Trophoblast cell (in vitro differentiated cells and primary cell): ENCODE results near the gene ACSL6.

Experiments used
- DNase-seq, 2 donors: peaks; one replicate each; pipeline ENCODE4 v3.0.0-alpha.2; 2016
- H2AFZ ChIP-seq: 2 replicates; pipeline ENCODE4 v1.6.1; 2013; ENCODE audit warnings: low read length, moderate library complexity, mild to moderate bottlenecking; ENCODE audit not compliant: insufficient read depth, poor library complexity
- H2AK5ac ChIP-seq: 2 replicates; pipeline ENCODE4 v1.6.1; 2013; ENCODE audit warnings: mild to moderate bottlenecking, low read length
- H2BK120ac ChIP-seq: 2 replicates; pipeline ENCODE4 v1.6.1; 2013; ENCODE audit warnings: low read length, mild to moderate bottlenecking, moderate library complexity; ENCODE audit not compliant: insufficient read depth, poor library complexity
- H2BK12ac ChIP-seq: 2 replicates; pipeline ENCODE4 v1.6.1; 2013; ENCODE audit warnings: mild to moderate bottlenecking, low read length, moderate library complexity
- H2BK5ac ChIP-seq: 2 replicates; pipeline ENCODE4 v1.6.1; 2013; ENCODE audit warnings: low read length, low read depth, moderate library complexity, mild to moderate bottlenecking; ENCODE audit not compliant: poor library complexity
- H3K14ac ChIP-seq: 2 replicates; pipeline ENCODE4 v1.6.1; 2013; ENCODE audit warnings: mild to moderate bottlenecking, low read length
- H3K18ac ChIP-seq: 2 replicates; pipeline ENCODE4 v1.6.1; 2013; ENCODE audit warnings: mild to moderate bottlenecking, low read length
- H3K23ac ChIP-seq: 2 replicates; pipeline ENCODE4 v1.6.1; 2013; ENCODE audit warnings: low read length
- H3K27ac ChIP-seq: 2 replicates; pipeline ENCODE4 v1.5.1; 2013; ENCODE audit warnings: low read depth, mild to moderate bottlenecking, inconsistent platforms, low read length, moderate library complexity
- H3K27me3 ChIP-seq: 2 replicates; pipeline ENCODE4 v1.6.1; 2013; ENCODE audit warnings: inconsistent platforms, mild to moderate bottlenecking, low read length, moderate library complexity; ENCODE audit not compliant: insufficient read depth
- H3K36me3 ChIP-seq, 2 experiments: 1 replicate in 1 of 2; 2 replicates in 1 of 2; pipeline ENCODE4 v1.6.1; 2013; ENCODE audit warnings: low read length in 2 of 2, mild to moderate bottlenecking in 2 of 2, moderate library complexity in 1 of 2; ENCODE audit not compliant: insufficient read depth in 2 of 2, control insufficient read depth in 1 of 2
- H3K4ac ChIP-seq: 2 replicates; pipeline ENCODE4 v1.6.1; 2013; ENCODE audit warnings: low read depth, mild to moderate bottlenecking, low read length, moderate library complexity
- H3K4me1 ChIP-seq, 2 experiments: 1 replicate in 1 of 2; 2 replicates in 1 of 2; pipeline ENCODE4 v1.6.1; 2013; ENCODE audit warnings: low read length in 2 of 2, mild to moderate bottlenecking in 2 of 2, moderate library complexity in 1 of 2; ENCODE audit not compliant: insufficient read depth in 2 of 2, control insufficient read depth in 1 of 2
- H3K4me2 ChIP-seq: 2 replicates; pipeline ENCODE4 v1.6.1; 2013; ENCODE audit warnings: inconsistent platforms, mild to moderate bottlenecking, low read length, moderate library complexity
- H3K4me3 ChIP-seq: 2 replicates; pipeline ENCODE4 v1.5.1; 2013; ENCODE audit warnings: mild to moderate bottlenecking, low read depth, low read length, inconsistent platforms
- H3K79me1 ChIP-seq: one replicate; pipeline ENCODE4 v1.6.1; 2013; ENCODE audit warnings: low read length
- H3K79me2 ChIP-seq: 2 replicates; pipeline ENCODE4 v1.6.1; 2013; ENCODE audit warnings: low read length, mild to moderate bottlenecking; ENCODE audit not compliant: control insufficient read depth, insufficient read depth, poor library complexity
- H3K9ac ChIP-seq: 2 replicates; pipeline ENCODE4 v1.6.1; 2013; ENCODE audit warnings: mild to moderate bottlenecking, low read length
- H3K9me3 ChIP-seq: 2 replicates; pipeline ENCODE4 v1.6.1; 2013; ENCODE audit warnings: low read depth, mild to moderate bottlenecking, control low read depth, inconsistent platforms, low read length; ENCODE audit not compliant: insufficient read depth
- H4K12ac ChIP-seq: 2 replicates; pipeline ENCODE4 v1.6.1; 2013; ENCODE audit warnings: low read depth, mild to moderate bottlenecking, low read length, moderate library complexity
- H4K8ac ChIP-seq: 2 replicates; pipeline ENCODE4 v1.6.1; 2013; ENCODE audit warnings: low read depth, mild to moderate bottlenecking, low read length, moderate library complexity
- H4K91ac ChIP-seq: one replicate; pipeline ENCODE4 v1.6.1; 2013; ENCODE audit warnings: low read depth, mild to moderate bottlenecking, low read length, moderate library complexity
- WGBS: extraction: QIAGEN DNeasy Blood & Tissue Kit; methylation state at CpG from one replicate; pipeline ENCODE4 v1.1.7; 2013; ENCODE audit warnings: missing lambda C conversion rate; ENCODE audit not compliant: insufficient read length, insufficient coverage; ENCODE audit errors: extremely low coverage; 5-methylcytosine and 5-hydroxymethylcytosine counted together

ACSL6 gene

GRCh38 chr5:131945551-131946168 lies 65.8 kb downstream of the ACSL6 start, which contains the start of gene MEIKIN:
MEIKIN (minus strand) TSS chr5:131945663; CDS start chr5:131945505, 158 bp downstream.
- Histone ChIP-seq H4K91ac (no peak within 1 kb of the TSS), H2AFZ (no peak within 1 kb of the TSS), H2BK120ac (no peak within 1 kb of the TSS), H3K79me1 (no peaks in the 10 kb centered on the region), H4K12ac (no peak within 1 kb of the TSS), H3K79me2 (no peaks in the 10 kb centered on the region), H2AK5ac (no peak within 1 kb of the TSS), H2BK5ac (no peak within 1 kb of the TSS), H4K8ac (no peak within 1 kb of the TSS), H3K36me3 (no peaks in the 10 kb centered on the region), H3K4me1 (no peaks in the 10 kb centered on the region), H3K4me3 (no peak within 1 kb of the TSS), H3K14ac (no peak within 1 kb of the TSS), H3K4me2 (no peak within 1 kb of the TSS), H3K9ac (no peak within 1 kb of the TSS), H3K23ac (no peak within 1 kb of the TSS), H3K27ac (no peak within 1 kb of the TSS), H3K4ac (no peak within 1 kb of the TSS), H3K18ac (no peak within 1 kb of the TSS), H2BK12ac (no peak within 1 kb of the TSS), H3K27me3 (no peaks in the 10 kb centered on the region), H3K9me3 (no peaks in the 10 kb centered on the region)
- DNase-seq = no peak
- no CpG with 5 or more reads among the region's 24 CpGs for WGBS

- Histone ChIP-seq H4K12ac (no peak overlapping the region), H3K18ac (no peak overlapping the region), H3K79me1 (no peaks in the 10 kb centered on the region), H4K91ac (no peak overlapping the region), H3K14ac (no peak overlapping the region), H2BK12ac (no peak overlapping the region), H3K4ac (no peak overlapping the region), H2BK120ac (no peak overlapping the region), H3K79me2 (no peaks in the 10 kb centered on the region), H3K27ac (no peak overlapping the region), H3K36me3 (no peaks in the 10 kb centered on the region), H4K8ac (no peak overlapping the region), H3K9ac (no peak overlapping the region), H3K23ac (no peak overlapping the region), H2BK5ac (no peak overlapping the region), H3K4me1 (no peaks in the 10 kb centered on the region), H3K27me3 (no peaks in the 10 kb centered on the region), H2AK5ac (no peak overlapping the region), H3K4me2 (no peak overlapping the region), H2AFZ (no peak overlapping the region), H3K4me3 (no peak overlapping the region), H3K9me3 (no peaks in the 10 kb centered on the region)
- whole genome bisulfite sequencing = no CpG with 5 or more reads among the region's 37 CpGs
- DNase-seq = no peak
Observed at GRCh38 chr5:131944702-131945550, 66.5 kb downstream of the ACSL6 start.

GRCh38 chr5:131943916-131944315 lies 67.5 kb downstream of the ACSL6 start:
- no peak for DNase-seq
- Histone ChIP-seq H3K79me2 (no peaks in the 10 kb centered on the region), H3K9me3 (no peaks in the 10 kb centered on the region), H2AK5ac (no peak overlapping the region), H3K14ac (no peak overlapping the region), H2AFZ (no peak overlapping the region), H2BK5ac (no peak overlapping the region), H4K12ac (no peak overlapping the region), H4K91ac (no peak overlapping the region), H3K79me1 (no peaks in the 10 kb centered on the region), H2BK12ac (no peak overlapping the region), H3K36me3 (no peaks in the 10 kb centered on the region), H3K4me2 (no peak overlapping the region), H3K23ac (no peak overlapping the region), H3K27ac (no peak overlapping the region), H3K4ac (no peak overlapping the region), H3K4me3 (no peak overlapping the region), H3K9ac (no peak overlapping the region), H4K8ac (no peak overlapping the region), H2BK120ac (no peak overlapping the region), H3K27me3 (no peaks in the 10 kb centered on the region), H3K4me1 (no peaks in the 10 kb centered on the region), H3K18ac (no peak overlapping the region)
- WGBS = no CpG with 5 or more reads among the region's 2 CpGs

GRCh38 chr5:131942016-131942415 lies 69.4 kb downstream of the ACSL6 start:
- Histone ChIP-seq H4K12ac (no peak overlapping the region), H3K4ac (no peak overlapping the region), H3K79me2 (no peaks in the 10 kb centered on the region), H3K79me1 (no peaks in the 10 kb centered on the region), H4K8ac (no peak overlapping the region), H3K9me3 (no peaks in the 10 kb centered on the region), H4K91ac (no peak overlapping the region), H2AK5ac (no peak overlapping the region), H3K9ac (no peak overlapping the region), H2AFZ (no peak overlapping the region), H3K18ac (no peak overlapping the region), H3K23ac (no peak overlapping the region), H3K4me3 (no peak overlapping the region), H3K14ac (no peak overlapping the region), H2BK5ac (no peak overlapping the region), H3K27me3 (no peaks in the 10 kb centered on the region), H3K27ac (no peak overlapping the region), H3K4me2 (no peak overlapping the region), H3K36me3 (no peaks in the 10 kb centered on the region), H2BK120ac (no peak overlapping the region), H3K4me1 (no peaks in the 10 kb centered on the region), H2BK12ac (no peak overlapping the region)
- DNase-seq = no peak
